A549 (cell line): ENCODE results near the gene LRRC46. TPM values are rescaled to one million over a fixed set of nuclear protein-coding genes. Genes with fewer than 3 reads are reported as not detected.
A peak's percentile ranks its signal among the peaks of the same experiment; 100 is the strongest.

Source experiments
- ATAC-seq, 2 experiments: fragments of 200-7000 bp in 1 of 2; fragments of >200 bp in 1 of 2; cut with Nextera tagmentation in 1 of 2; cut with Tn5 transposase in 1 of 2; 3 replicates each; pipeline versions ENCODE4 v1.8.0 to v1.9.1; 2018 to 2020; ENCODE audit warnings: mild to moderate bottlenecking in 1 of 2, moderate library complexity in 1 of 2
- CTCF ChIA-PET: fragments of 300-600 bp; sonication (Branson Sonifier 250); formaldehyde crosslinking; extraction: SDS; loops from one replicate; lab custom pipeline; 2021; ENCODE audit warnings: antibody characterized with exemption, inconsistent platforms; lab: Yijun Ruan, JAX
- POLR2A ChIA-PET: fragments of 350-600 bp; formaldehyde crosslinking; extraction: SDS; loops from one replicate; lab custom pipeline; 2021; ENCODE audit warnings: antibody characterized with exemption, inconsistent platforms; lab: Yijun Ruan, JAX
- DNase-seq, 2 experiments: peaks; one replicate each; pipeline versions ENCODE4 v3.0.0 to v3.0.0-alpha.2; 2011 to 2016; ENCODE audit warnings: low read depth in 1 of 2, low spot score in 1 of 2
- FAIRE-seq: peaks from 2 replicates; lab custom pipeline; 2011; peaks lifted over from hg19 to GRCh38; lab: Jason Lieb, UNC
- H3K27ac ChIP-seq, 2 experiments: fragments of >200 bp; sonication (Bioruptor Twin); formaldehyde crosslinking; 3 replicates each; pipeline ENCODE4 v1.5.1; 2016 to 2017
- H3K4me1 ChIP-seq: fragments of >200 bp; sonication (Bioruptor Twin); formaldehyde crosslinking; 3 replicates; pipeline ENCODE4 v1.6.1; 2016
- H3K4me2 ChIP-seq: fragments of >200 bp; sonication (Bioruptor Twin); formaldehyde crosslinking; 3 replicates; pipeline ENCODE4 v1.6.1; 2016
- H3K4me3 ChIP-seq: fragments of >200 bp; sonication (Bioruptor Twin); formaldehyde crosslinking; 3 replicates; pipeline ENCODE4 v1.5.1; 2016
- H3K9me3 ChIP-seq: fragments of >200 bp; sonication (Bioruptor Twin); formaldehyde crosslinking; 3 replicates; pipeline ENCODE4 v1.6.1; 2016
- BHLHE40 ChIP-seq: IDR thresholded peaks from 2 replicates; pipeline ENCODE4 v1.6.1; 2012; ENCODE audit warnings: low read depth, low read length, inconsistent platforms
- CBX8 ChIP-seq: fragments of 200-600 bp; sonication (generic); IDR thresholded peaks from 2 replicates; pipeline ENCODE4 v1.6.1; 2016
- CEBPB ChIP-seq, 2 experiments: fragments of >200 bp in 1 of 2; sonication (Bioruptor Twin) in 1 of 2; formaldehyde crosslinking in 1 of 2; IDR thresholded peaks; 2 replicates each; pipeline ENCODE4 v1.6.1; 2012 to 2016
- CHD2 ChIP-seq: fragments of 150-350 bp; IDR thresholded peaks from 2 replicates; pipeline ENCODE4 v1.6.1; 2014; ENCODE audit warnings: low read length; ENCODE audit not compliant: partially characterized antibody
- CHD4 ChIP-seq: fragments of 200-600 bp; sonication (generic); IDR thresholded peaks from 2 replicates; pipeline ENCODE4 v1.6.1; 2016; ENCODE audit warnings: antibody characterized with exemption, mild to moderate bottlenecking, borderline replicate concordance
- EHMT2 ChIP-seq: fragments of 200-600 bp; sonication (generic); IDR thresholded peaks from 2 replicates; pipeline ENCODE4 v1.6.1; 2016; ENCODE audit warnings: antibody characterized with exemption, low read depth, mild to moderate bottlenecking, moderate library complexity
- ELK1 ChIP-seq: fragments of 150-350 bp; IDR thresholded peaks from 2 replicates; pipeline ENCODE4 v1.6.1; 2014; ENCODE audit warnings: low read depth, mild to moderate bottlenecking, low read length
- EP300 ChIP-seq, 2 experiments: fragments of >200 bp; sonication (Bioruptor Twin); formaldehyde crosslinking; IDR thresholded peaks; 2 replicates in 1 of 2; 3 replicates in 1 of 2; pipeline ENCODE4 v1.6.1; 2016 to 2017
- ESRRA ChIP-seq: fragments of 150-350 bp; IDR thresholded peaks from 2 replicates; pipeline ENCODE4 v1.6.1; 2014; ENCODE audit warnings: mild to moderate bottlenecking, low read length, borderline replicate concordance
- FOSB ChIP-seq: fragments of 250-450 bp; sonication (Bioruptor Pico); IDR thresholded peaks from 2 replicates; pipeline ENCODE4 v1.5.0; 2020; ENCODE audit warnings: mild to moderate bottlenecking, moderate library complexity
- FOSL2 ChIP-seq, 2 experiments: fragments of 450-650 bp in 1 of 2; fragments of >200 bp in 1 of 2; sonication (Bioruptor Twin) in 1 of 2; formaldehyde crosslinking; IDR thresholded peaks; 2 replicates each; pipeline versions ENCODE4 v1.5.0 to v1.6.1; 2016 to 2020; ENCODE audit warnings: mild to moderate bottlenecking in 1 of 2, moderate library complexity in 1 of 2
- HES2 ChIP-seq: fragments of >200 bp; sonication (Bioruptor Twin); formaldehyde crosslinking; IDR thresholded peaks from 2 replicates; pipeline ENCODE4 v1.6.1; 2016
- HMGXB4 ChIP-seq: fragments of 250-450 bp; sonication (Bioruptor Pico); IDR thresholded peaks from 2 replicates; pipeline ENCODE4 v1.5.0; 2021; ENCODE audit warnings: mild to moderate bottlenecking, moderate library complexity, borderline replicate concordance
- HOXA7 ChIP-seq: fragments of 250-450 bp; sonication (Bioruptor Pico); IDR thresholded peaks from 2 replicates; pipeline ENCODE4 v1.5.0; 2020; ENCODE audit warnings: mild to moderate bottlenecking, moderate library complexity
- HOXB5 ChIP-seq: fragments of 250-450 bp; sonication (Bioruptor Pico); IDR thresholded peaks from 2 replicates; pipeline ENCODE4 v1.5.0; 2020; ENCODE audit warnings: mild to moderate bottlenecking, moderate library complexity
- JUN ChIP-seq, 2 experiments: fragments of >200 bp; sonication (Bioruptor Twin); formaldehyde crosslinking; IDR thresholded peaks; 2 replicates in 1 of 2; 3 replicates in 1 of 2; pipeline ENCODE4 v1.6.1; 2016 to 2017
- JUNB ChIP-seq: fragments of >200 bp; sonication (Bioruptor Twin); formaldehyde crosslinking; IDR thresholded peaks from 2 replicates; pipeline ENCODE4 v1.6.1; 2016
- MYC ChIP-seq: IDR thresholded peaks from 2 replicates; pipeline ENCODE4 v1.6.1; 2012; ENCODE audit warnings: mild to moderate bottlenecking, inconsistent platforms, low read length, improper control_type of control experiment, borderline replicate concordance
- NR3C1 ChIP-seq: fragments of >200 bp; sonication (Bioruptor Twin); formaldehyde crosslinking; IDR thresholded peaks from 3 replicates; pipeline ENCODE4 v1.6.1; 2017
- RAD21 ChIP-seq, 2 experiments: fragments of >200 bp in 1 of 2; sonication (Bioruptor Twin) in 1 of 2; formaldehyde crosslinking in 1 of 2; IDR thresholded peaks in 1 of 2; conservative IDR thresholded peaks in 1 of 2; 2 replicates in 1 of 2; 3 replicates in 1 of 2; pipeline ENCODE4 v1.6.1; 2012 to 2018; ENCODE audit warnings: inconsistent platforms in 1 of 2
- RARB ChIP-seq: fragments of 250-450 bp; sonication (Bioruptor Pico); IDR thresholded peaks from 2 replicates; pipeline ENCODE4 v1.8.0; 2021; ENCODE audit warnings: mild to moderate bottlenecking, moderate library complexity
- RCOR1 ChIP-seq: fragments of 150-350 bp; IDR thresholded peaks from 2 replicates; pipeline ENCODE4 v1.6.1; 2014; ENCODE audit warnings: antibody characterized with exemption, low read length, low read depth
- SREBF2 ChIP-seq: fragments of 450-650 bp; IDR thresholded peaks from 2 replicates; pipeline ENCODE4 v1.6.1; 2014; ENCODE audit warnings: mild to moderate bottlenecking, moderate library complexity
- ZC3H11A ChIP-seq: fragments of 450-650 bp; IDR thresholded peaks from 2 replicates; pipeline ENCODE4 v1.6.1; 2014; ENCODE audit warnings: antibody characterized with exemption, mild to moderate bottlenecking
- ZNF302 ChIP-seq: fragments of 250-450 bp; sonication (Bioruptor Pico); IDR thresholded peaks from 2 replicates; pipeline ENCODE4 v1.9.0; 2021; ENCODE audit warnings: inconsistent platforms, mild to moderate bottlenecking, moderate library complexity
- ZSCAN20 ChIP-seq: fragments of 250-450 bp; sonication (Bioruptor Pico); IDR thresholded peaks from 2 replicates; pipeline ENCODE4 v1.8.0; 2022; ENCODE audit warnings: mild to moderate bottlenecking, moderate library complexity
- WGBS: methylation state at CpG from one replicate; pipeline ENCODE4 v1.1.6; 2017; ENCODE audit errors: missing lambda C conversion rate; 5-methylcytosine and 5-hydroxymethylcytosine counted together
- polyA plus RNA-seq, 4 experiments: library from polyadenylated mRNA; depleted of rRNA in 3 of 4; stranded (reverse); fragments of >200 nt; fragmentation: RNase III in 1 of 4; extraction: RNeasy Plus Mini Kit Qiagen cat#74134 plus additional on column Dnase treatment in 1 of 4; gene quantifications; 2 replicates in 3 of 4; 3 replicates in 1 of 4; pipeline ENCODE4 v1.2.3, GENCODE V29; 2011 to 2017
- TF ChIP-seq, protein P1 (sequence below): IDR thresholded peaks from 2 replicates; pipeline ENCODE4 v1.6.1; 2012; ENCODE audit warnings: low read depth, borderline replicate concordance

The LRRC46 gene
- polyA plus RNA-seq, 2 of the 4 experiments (the other 2 are of a cell fraction): 2.7 to 3.0 TPM

DNA sequence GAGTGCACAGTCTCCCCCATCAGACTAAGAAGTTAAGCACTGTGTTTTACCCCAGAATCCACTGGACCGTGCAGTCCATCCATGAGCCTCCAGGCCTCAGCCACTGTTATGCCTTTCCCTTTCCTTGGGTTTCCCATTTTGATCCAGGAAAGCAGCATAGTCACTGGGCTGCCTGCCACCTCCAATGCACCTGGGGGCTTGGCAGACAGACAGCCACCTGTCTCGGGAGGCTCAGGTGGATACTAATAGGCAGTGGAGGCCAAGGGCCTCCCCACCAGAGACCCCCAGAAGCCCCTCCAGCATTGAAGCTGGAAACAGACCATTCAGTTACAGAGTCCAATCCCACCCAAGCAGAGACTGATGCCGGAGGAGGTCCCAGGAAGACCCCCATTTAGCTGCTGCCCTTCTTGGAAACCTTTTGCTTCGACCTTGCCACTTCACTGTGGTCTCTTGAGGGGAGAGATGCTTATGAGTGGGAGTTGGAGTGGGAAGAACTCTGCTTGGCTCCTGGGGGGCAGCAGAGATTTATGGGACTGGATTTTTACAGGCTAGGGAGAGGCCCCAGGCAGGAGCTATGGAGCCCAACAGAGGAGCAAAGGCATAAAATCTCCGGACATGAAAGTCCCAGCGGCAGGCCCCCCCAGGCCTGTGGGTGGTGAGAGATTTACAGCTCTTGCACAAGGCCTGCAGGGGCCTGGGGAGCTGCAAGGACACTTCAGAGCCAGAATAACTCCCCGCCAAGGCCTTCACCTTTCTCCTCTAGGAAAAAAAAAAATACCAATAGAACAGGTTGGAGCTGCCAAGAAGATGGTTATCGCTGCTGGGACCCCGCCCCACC is 52.3 kb downstream of the LRRC46 start:
- Histone ChIP-seq H3K4me2 (no peak overlapping the region), H3K4me1 (peaks cover 7% of the 10 kb centered on the region; the same call in 2 of the 3 replicates)
- peak in 1 of 2 experiments; percentile 15; a peak in 3 of 6 replicates for ATAC-seq
- POLR2A ChIA-PET: interaction anchor here (0.7 to 1.9 kb wide), 2 partner anchors 12 to 52 kb away, joined by 3 to 7 read pairs; partner anchors contain the start of genes LRRC46, MRPL10 and SP2
- TF ChIP-seq HOXB5 (CRISPR knock-in tag): no peak
- TF ChIP-seq FOSB (CRISPR knock-in tag): no peak
- no peak for TF ChIP-seq FOSL2 (IDR thresholded peaks at IDR 0.05)
- no peak for TF ChIP-seq FOSL2 (CRISPR knock-in tag; IDR thresholded peaks at IDR 0.05)
- TF ChIP-seq RARB: no peak
- TF ChIP-seq ZC3H11A: no peak
- no peak for TF ChIP-seq ESRRA
- no peak for TF ChIP-seq JUN (IDR thresholded peaks at IDR 0.05)
- TF ChIP-seq JUNB: no peak
- no peak for TF ChIP-seq CEBPB (IDR thresholded peaks at IDR 0.05)
- no peak for TF ChIP-seq CHD2
- TF ChIP-seq, protein P1, sequence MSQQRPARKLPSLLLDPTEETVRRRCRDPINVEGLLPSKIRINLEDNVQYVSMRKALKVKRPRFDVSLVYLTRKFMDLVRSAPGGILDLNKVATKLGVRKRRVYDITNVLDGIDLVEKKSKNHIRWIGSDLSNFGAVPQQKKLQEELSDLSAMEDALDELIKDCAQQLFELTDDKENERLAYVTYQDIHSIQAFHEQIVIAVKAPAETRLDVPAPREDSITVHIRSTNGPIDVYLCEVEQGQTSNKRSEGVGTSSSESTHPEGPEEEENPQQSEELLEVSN: no peak
- no peak for TF ChIP-seq MYC
- TF ChIP-seq CHD4: no peak
- TF ChIP-seq ZNF302 (CRISPR knock-in tag): no peak
- TF ChIP-seq HES2: no peak
- no peak for TF ChIP-seq CBX8
- no peak for TF ChIP-seq EHMT2
- TF ChIP-seq, all 56 proteins: peak for 0
- FAIRE-seq (no peak), DNase-seq (no peak)
- 74% methylated on average over 9 of the region's 9 CpGs for WGBS
- no peak overlapping the region for H3K4me3 ChIP-seq
- H3K27ac ChIP-seq: peak overlapping the region in 1 of 2 experiments; percentile 11; a peak in 1 of 6 replicates
- CTCF ChIA-PET: interaction anchor here (0.5 to 18.8 kb wide), 13 partner anchors 3 to 233 kb away, joined by 3 to 1860 read pairs (median 3); partner anchors contain the start of genes CDK5RAP3, LRRC46, MRPL10 and SCRN2
- H3K9me3 ChIP-seq: no peaks in the 10 kb centered on the region

DNA sequence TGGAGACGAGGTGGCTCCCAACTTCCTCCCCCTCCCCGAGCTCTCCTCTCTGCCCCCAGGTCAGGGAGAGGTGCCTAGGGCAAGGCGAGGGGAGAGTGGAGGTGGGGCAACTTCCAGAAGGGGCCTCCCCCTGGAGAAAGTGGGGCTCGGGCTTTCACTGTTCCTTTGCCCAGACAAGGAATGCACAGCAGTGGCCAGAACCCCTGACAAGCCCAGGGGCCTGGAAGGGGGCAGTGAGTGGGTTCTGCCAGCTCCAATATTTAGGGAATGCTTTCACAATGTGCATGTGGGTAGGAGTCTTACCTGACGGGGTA is 52.9 kb downstream of the LRRC46 start:
- DNase-seq: no peak
- no peak for TF ChIP-seq RAD21 (conservative IDR thresholded peaks at IDR 0.05 in 1 of 2, IDR thresholded peaks at IDR 0.05 in 1 of 2)
- TF ChIP-seq RARB: no peak
- FAIRE-seq: no peak
- CTCF ChIA-PET: interaction anchor here (0.5 to 18.8 kb wide), 9 partner anchors 9 to 155 kb away, joined by 3 to 1860 read pairs (median 6); partner anchors contain the start of genes CDK5RAP3, LRRC46, MRPL10 and SCRN2
- Histone ChIP-seq H3K9me3 (no peaks in the 10 kb centered on the region), H3K4me1 (peaks cover 10% of the 10 kb centered on the region; the same call in 2 of the 3 replicates), H3K27ac (no peak overlapping the region; a peak in 1 of 6 replicates), H3K4me2 (no peak overlapping the region), H3K4me3 (no peak overlapping the region)
- POLR2A ChIA-PET: interaction anchor here (0.7 to 1.9 kb wide), 2 partner anchors 11 to 53 kb away, joined by 3 to 7 read pairs; partner anchors contain the start of genes LRRC46, MRPL10 and SP2
- no peak for ATAC-seq
- WGBS: 50% methylated on average over 5 of the region's 5 CpGs

DNA sequence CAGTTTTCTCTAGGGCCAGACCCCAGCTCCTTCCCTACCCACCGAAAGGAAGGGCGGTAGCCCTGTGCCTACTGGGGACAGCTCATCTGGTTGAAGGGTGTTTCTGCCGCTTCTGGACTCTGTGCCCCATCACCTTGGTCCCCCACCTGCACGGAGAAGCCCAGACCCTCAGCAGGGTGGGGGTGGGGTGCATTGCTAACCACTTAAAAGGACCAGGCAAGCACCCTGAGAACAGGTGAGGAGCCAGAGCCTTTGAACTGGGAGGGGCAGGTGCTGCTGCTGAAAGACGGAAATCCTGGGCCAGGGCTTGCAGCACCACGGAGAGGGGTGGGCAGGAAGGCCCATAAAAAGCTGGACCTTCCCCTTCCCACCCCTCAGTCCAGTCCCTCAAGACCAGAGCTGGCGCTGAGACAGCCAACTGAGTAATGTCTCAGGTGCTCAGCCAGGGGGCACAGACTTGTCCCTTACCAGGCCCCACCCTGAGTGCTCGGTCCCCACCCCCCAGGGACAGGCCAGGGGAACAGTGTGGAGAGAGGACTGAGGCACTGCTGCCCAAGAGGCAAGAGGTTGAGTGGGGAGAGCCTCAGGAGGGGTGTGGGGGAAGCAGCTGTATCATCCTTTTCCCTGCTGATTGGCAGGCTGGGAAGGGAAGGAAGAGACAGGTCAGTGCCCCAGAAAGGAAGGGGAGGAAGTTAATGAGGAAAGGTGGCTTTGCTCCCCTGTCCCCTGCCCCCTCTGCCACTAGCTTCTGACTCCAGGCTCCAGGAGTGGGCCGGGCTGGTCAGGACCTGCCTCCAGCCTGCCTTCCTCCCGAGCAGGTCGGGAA is 53.6 kb downstream of the LRRC46 start:
- ChIA-PET POLR2A (interaction anchor here (0.7 to 1.9 kb wide), 5 partner anchors 10 to 54 kb away, joined by 3 to 7 read pairs (median 4); partner anchors contain the start of genes LRRC46, MRPL10 and SP2), CTCF (interaction anchor here (0.6 to 18.8 kb wide), 8 partner anchors 8 to 133 kb away, joined by 3 to 1860 read pairs (median 6); partner anchors contain the start of genes CDK5RAP3, LRRC46, MRPL10 and SCRN2)
- Histone ChIP-seq H3K9me3 (no peaks in the 10 kb centered on the region), H3K4me2 (no peak overlapping the region), H3K4me3 (no peak overlapping the region), H3K4me1 (peaks cover 13% of the 10 kb centered on the region; the same call in 2 of the 3 replicates), H3K27ac (peak overlapping the region in 1 of 2 experiments; percentile 57; a peak in 3 of 6 replicates)
- DNase-seq (no peak), ATAC-seq (no peak), FAIRE-seq (no peak)
- WGBS: 69% methylated on average over 10 of the region's 11 CpGs
- TF ChIP-seq EP300 (IDR thresholded peaks at IDR 0.05) (no peak), SREBF2 (no peak), RCOR1 (no peak), FOSL2 (IDR thresholded peaks at IDR 0.05) (no peak), FOSL2 (CRISPR knock-in tag; IDR thresholded peaks at IDR 0.05) (no peak), BHLHE40 (no peak), ELK1 (no peak), JUNB (no peak), HMGXB4 (CRISPR knock-in tag) (no peak), NR3C1 (no peak), RARB (no peak), HOXA7 (no peak), CEBPB (IDR thresholded peaks at IDR 0.05) (no peak), ZSCAN20 (CRISPR knock-in tag) (no peak), CHD2 (no peak)
